ENCODE results near the gene KANSL1. TPM values are rescaled to one million over a fixed set of nuclear protein-coding genes. Genes with fewer than 3 reads are reported as not detected.

KANSL1 gene
- total and polyA plus RNA-seq, 9 donors: 30.4 to 107 (median 77.7) TPM

DNA sequence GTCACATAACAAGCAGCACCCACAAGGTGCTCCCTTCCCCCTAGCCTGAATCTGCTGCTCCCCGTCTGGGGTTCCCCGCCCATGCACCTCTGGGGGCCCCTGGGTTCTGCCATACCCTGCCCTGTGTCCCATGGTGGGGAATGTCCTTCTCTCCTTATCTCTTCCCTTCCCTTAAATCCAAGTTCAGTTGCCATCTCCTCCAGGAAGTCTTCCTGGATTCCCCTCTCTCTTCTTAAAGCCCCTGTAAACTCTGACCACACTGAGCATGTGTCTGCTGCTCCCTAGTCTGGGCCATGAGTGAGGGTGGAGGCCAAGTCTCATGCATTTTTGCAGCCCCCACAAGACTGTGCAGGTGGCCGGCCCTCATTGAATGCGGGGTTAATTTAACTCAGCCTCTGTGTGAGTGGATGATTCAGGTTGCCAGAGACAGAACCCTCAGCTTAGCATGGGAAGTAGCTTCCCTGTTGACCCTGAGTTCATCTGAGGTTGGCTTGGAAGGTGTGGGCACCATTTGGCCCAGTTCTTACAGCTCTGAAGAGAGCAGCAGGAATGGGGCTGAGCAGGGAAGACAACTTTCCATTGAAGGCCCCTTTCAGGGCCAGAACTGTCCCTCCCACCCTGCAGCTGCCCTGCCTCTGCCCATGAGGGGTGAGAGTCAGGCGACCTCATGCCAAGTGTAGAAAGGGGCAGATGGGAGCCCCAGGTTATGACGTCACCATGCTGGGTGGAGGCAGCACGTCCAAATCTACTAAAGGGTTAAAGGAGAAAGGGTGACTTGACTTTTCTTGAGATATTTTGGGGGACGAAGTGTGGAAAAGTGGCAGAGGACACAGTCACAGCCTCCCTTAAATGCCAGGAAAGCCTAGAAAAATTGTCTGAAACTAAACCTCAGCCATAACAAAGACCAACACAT is 194.0 kb downstream of the KANSL1 start, which contains the start of gene STH:
Gene STH (plus strand): TSS at position 264 of the 913 bp plus-strand sequence. CDS start 30 bp downstream, at position 294.
- peaks cover 2% of the 10 kb centered on the region for H3K4me1 ChIP-seq (ENCODE audit: insufficient read depth)
- TF ChIP-seq POLR2A (IDR thresholded peaks at IDR 0.05) (no peak), EP300 (IDR thresholded peaks at IDR 0.05) (no peak)
- TF ChIP-seq, protein P1, sequence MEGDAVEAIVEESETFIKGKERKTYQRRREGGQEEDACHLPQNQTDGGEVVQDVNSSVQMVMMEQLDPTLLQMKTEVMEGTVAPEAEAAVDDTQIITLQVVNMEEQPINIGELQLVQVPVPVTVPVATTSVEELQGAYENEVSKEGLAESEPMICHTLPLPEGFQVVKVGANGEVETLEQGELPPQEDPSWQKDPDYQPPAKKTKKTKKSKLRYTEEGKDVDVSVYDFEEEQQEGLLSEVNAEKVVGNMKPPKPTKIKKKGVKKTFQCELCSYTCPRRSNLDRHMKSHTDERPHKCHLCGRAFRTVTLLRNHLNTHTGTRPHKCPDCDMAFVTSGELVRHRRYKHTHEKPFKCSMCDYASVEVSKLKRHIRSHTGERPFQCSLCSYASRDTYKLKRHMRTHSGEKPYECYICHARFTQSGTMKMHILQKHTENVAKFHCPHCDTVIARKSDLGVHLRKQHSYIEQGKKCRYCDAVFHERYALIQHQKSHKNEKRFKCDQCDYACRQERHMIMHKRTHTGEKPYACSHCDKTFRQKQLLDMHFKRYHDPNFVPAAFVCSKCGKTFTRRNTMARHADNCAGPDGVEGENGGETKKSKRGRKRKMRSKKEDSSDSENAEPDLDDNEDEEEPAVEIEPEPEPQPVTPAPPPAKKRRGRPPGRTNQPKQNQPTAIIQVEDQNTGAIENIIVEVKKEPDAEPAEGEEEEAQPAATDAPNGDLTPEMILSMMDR (IDR thresholded peaks at IDR 0.05): no peak
- no peak within 1 kb of the TSS for H3K27ac ChIP-seq
- intact Hi-C loops (cut with DNase I): no loop called here
- no peak within 1 kb of the TSS for H3K4me3 ChIP-seq
- H3K27me3 ChIP-seq: no peaks in the 10 kb centered on the region
- no peaks in the 10 kb centered on the region for H3K36me3 ChIP-seq
- no peaks in the 10 kb centered on the region for H3K9me3 ChIP-seq
- WGBS, 3 donors: 80 to 86% (median 82%) methylated on average over 8 of the region's 8 CpGs
- DNase-seq: no peak

- H3K9me3 ChIP-seq: no peaks in the 10 kb centered on the region
- no peaks in the 10 kb centered on the region for H3K4me1 ChIP-seq (ENCODE audit: insufficient read depth)
- WGBS, 3 donors: 80 to 87% (median 85%) methylated on average over 9 of the region's 9 CpGs
- no peak overlapping the region for H3K27ac ChIP-seq
- TF ChIP-seq POLR2A (IDR thresholded peaks at IDR 0.05) (no peak), EP300 (IDR thresholded peaks at IDR 0.05) (no peak)
- intact Hi-C loops (cut with DNase I): no loop called here
- no peaks in the 10 kb centered on the region for H3K27me3 ChIP-seq
- H3K36me3 ChIP-seq: no peaks in the 10 kb centered on the region
- no peak for DNase-seq
- no peak overlapping the region for H3K4me3 ChIP-seq
Measured at GRCh38 chr17:45997624-45998023, 195.6 kb downstream of the KANSL1 start.

DNA sequence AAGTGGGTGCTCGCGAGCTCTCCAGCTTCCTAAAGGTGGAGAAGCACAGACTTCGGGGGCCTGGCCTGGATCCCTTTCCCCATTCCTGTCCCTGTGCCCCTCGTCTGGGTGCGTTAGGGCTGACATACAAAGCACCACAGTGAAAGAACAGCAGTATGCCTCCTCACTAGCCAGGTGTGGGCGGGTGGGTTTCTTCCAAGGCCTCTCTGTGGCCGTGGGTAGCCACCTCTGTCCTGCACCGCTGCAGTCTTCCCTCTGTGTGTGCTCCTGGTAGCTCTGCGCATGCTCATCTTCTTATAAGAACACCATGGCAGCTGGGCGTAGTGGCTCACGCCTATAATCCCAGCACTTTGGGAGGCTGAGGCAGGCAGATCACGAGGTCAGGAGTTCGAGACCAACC is 196.1 kb downstream of the KANSL1 start:
- Histone ChIP-seq H3K36me3 (no peaks in the 10 kb centered on the region), H3K9me3 (no peaks in the 10 kb centered on the region), H3K4me3 (no peak overlapping the region), H3K27ac (no peak overlapping the region), H3K4me1 (ENCODE audit: insufficient read depth) (no peaks in the 10 kb centered on the region), H3K27me3 (no peaks in the 10 kb centered on the region)
- TF ChIP-seq, protein P1 (IDR thresholded peaks at IDR 0.05): no peak
- TF ChIP-seq EP300 (IDR thresholded peaks at IDR 0.05) (no peak), POLR2A (IDR thresholded peaks at IDR 0.05) (no peak)
- WGBS, 3 donors: 88 to 91% (median 88%) methylated on average over 13 of the region's 13 CpGs
- no peak for DNase-seq
- intact Hi-C loops (cut with DNase I): no loop called here

DNA sequence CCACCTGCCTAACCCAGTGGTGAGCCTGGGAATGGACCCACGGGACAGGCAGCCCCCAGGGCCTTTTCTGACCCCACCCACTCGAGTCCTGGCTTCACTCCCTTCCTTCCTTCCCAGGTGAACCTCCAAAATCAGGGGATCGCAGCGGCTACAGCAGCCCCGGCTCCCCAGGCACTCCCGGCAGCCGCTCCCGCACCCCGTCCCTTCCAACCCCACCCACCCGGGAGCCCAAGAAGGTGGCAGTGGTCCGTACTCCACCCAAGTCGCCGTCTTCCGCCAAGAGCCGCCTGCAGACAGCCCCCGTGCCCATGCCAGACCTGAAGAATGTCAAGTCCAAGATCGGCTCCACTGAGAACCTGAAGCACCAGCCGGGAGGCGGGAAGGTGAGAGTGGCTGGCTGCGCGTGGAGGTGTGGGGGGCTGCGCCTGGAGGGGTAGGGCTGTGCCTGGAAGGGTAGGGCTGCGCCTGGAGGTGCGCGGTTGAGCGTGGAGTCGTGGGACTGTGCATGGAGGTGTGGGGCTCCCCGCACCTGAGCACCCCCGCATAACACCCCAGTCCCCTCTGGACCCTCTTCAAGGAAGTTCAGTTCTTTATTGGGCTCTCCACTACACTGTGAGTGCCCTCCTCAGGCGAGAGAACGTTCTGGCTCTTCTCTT is 196.8 kb downstream of the KANSL1 start:
- H3K27ac ChIP-seq: no peak overlapping the region
- no peak for DNase-seq
- H3K36me3 ChIP-seq: no peaks in the 10 kb centered on the region
- 81 to 87% (median 86%) methylated on average over 31 of the region's 31 CpGs for WGBS, 3 donors
- no peak overlapping the region for H3K4me3 ChIP-seq
- H3K27me3 ChIP-seq: no peaks in the 10 kb centered on the region
- TF ChIP-seq POLR2A (IDR thresholded peaks at IDR 0.05) (no peak), EP300 (IDR thresholded peaks at IDR 0.05) (no peak)
- TF ChIP-seq, protein P1 (IDR thresholded peaks at IDR 0.05): no peak
- H3K4me1 ChIP-seq (ENCODE audit: insufficient read depth): no peaks in the 10 kb centered on the region
- intact Hi-C loops (cut with DNase I): no loop called here
- H3K9me3 ChIP-seq: no peaks in the 10 kb centered on the region
